ENCODE results near the gene NECTIN2.

DNA sequence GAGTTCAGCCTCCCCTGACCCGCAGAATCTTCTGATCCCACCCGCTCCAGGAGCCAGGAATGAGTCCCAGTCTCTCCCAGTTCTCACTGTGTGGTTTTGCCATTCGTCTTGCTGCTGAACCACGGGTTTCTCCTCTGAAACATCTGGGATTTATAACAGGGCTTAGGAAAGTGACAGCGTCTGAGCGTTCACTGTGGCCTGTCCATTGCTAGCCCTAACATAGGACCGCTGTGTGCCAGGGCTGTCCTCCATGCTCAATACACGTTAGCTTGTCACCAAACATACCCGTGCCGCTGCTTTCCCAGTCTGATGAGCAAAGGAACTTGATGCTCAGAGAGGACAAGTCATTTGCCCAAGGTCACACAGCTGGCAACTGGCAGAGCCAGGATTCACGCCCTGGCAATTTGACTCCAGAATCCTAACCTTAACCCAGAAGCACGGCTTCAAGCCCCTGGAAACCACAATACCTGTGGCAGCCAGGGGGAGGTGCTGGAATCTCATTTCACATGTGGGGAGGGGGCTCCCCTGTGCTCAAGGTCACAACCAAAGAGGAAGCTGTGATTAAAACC, 58.4 kb downstream of the NECTIN2 start:
- TF ChIP-seq EZH2 (IDR thresholded peaks at IDR 0.05; ENCODE audit: insufficient read depth, poor library complexity, severe bottlenecking), result no peak
- no peak for TF ChIP-seq EZH2phosphoT487 (IDR thresholded peaks at IDR 0.05; ENCODE audit: insufficient read depth, low read depth)

All from GM23248 (cell line).